Measurements from ENCODE around the gene ZBTB16.

Gene ZBTB16

DNA sequence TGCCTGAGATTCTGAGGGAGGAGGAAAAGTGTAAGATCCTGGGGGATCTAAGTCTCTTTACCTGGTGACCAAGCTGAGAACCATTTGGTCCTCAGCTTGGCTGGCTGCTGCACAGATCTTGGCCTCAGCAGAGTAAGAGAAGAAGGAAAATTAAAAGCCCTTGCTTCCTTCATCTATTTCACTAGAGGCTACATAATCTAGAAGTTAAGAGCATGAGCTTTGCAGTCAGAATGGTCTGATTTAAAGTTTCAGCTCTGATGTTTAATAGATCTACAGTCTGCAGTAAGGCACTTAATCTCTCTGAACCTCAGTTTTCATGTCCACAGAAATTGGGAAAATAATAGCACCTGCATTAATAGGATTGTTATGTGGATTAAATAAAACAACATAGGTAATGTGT lies 3.1 kb upstream of the ZBTB16 start:
- TF ChIP-seq, protein P1, sequence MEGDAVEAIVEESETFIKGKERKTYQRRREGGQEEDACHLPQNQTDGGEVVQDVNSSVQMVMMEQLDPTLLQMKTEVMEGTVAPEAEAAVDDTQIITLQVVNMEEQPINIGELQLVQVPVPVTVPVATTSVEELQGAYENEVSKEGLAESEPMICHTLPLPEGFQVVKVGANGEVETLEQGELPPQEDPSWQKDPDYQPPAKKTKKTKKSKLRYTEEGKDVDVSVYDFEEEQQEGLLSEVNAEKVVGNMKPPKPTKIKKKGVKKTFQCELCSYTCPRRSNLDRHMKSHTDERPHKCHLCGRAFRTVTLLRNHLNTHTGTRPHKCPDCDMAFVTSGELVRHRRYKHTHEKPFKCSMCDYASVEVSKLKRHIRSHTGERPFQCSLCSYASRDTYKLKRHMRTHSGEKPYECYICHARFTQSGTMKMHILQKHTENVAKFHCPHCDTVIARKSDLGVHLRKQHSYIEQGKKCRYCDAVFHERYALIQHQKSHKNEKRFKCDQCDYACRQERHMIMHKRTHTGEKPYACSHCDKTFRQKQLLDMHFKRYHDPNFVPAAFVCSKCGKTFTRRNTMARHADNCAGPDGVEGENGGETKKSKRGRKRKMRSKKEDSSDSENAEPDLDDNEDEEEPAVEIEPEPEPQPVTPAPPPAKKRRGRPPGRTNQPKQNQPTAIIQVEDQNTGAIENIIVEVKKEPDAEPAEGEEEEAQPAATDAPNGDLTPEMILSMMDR (conservative IDR thresholded peaks at IDR 0.05; ENCODE audit: control insufficient read depth, insufficient read depth, low read depth, low read length), result no peak

GRCh38 chr11:114057147-114057546 lies 2.4 kb upstream of the ZBTB16 start:
- TF ChIP-seq, protein P1 (conservative IDR thresholded peaks at IDR 0.05; ENCODE audit: control insufficient read depth, insufficient read depth, low read depth, low read length), result no peak
- H3K4me3 ChIP-seq (ENCODE audit: control insufficient read depth, low read depth, low read length), result no peak overlapping the region
- DNase-seq (ENCODE audit: low read depth), result no peak

More for the DNA sequence above, 3.1 kb upstream of the ZBTB16 start:
- DNase-seq (ENCODE audit: low read depth), result no peak
- no peak overlapping the region for H3K4me3 ChIP-seq (ENCODE audit: control insufficient read depth, low read depth, low read length)

DNA sequence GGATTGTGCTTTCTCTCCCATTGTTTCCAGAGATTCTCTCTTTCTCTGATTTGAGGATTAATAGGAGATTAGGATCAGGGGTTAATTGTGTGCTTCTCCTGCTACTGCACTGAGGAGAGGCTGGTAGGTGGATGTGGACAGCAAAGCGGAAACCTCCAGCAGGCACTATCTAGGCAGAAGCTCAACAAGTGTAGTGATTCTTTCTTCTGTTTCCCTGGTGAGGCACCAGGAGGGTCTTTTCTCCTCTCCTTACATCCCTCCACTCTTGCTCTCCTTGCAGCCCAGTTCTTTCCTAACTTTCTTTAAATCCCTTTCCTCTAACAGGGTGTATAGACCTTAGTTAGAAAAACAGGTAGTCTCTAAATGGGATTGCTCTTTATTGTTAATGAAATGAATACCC lies 1.9 kb upstream of the ZBTB16 start:
- TF ChIP-seq, protein P1 (conservative IDR thresholded peaks at IDR 0.05; ENCODE audit: control insufficient read depth, insufficient read depth, low read depth, low read length), result no peak
- no peak for DNase-seq (ENCODE audit: low read depth)
- H3K4me3 ChIP-seq (ENCODE audit: control insufficient read depth, low read depth, low read length), result no peak overlapping the region

- H3K4me3 ChIP-seq (ENCODE audit: control insufficient read depth, low read depth, low read length), result peak overlapping the region; percentile 61
- TF ChIP-seq, protein P1 (conservative IDR thresholded peaks at IDR 0.05; ENCODE audit: control insufficient read depth, insufficient read depth, low read depth, low read length), result no peak
- DNase-seq (ENCODE audit: low read depth), result peak; percentile 63
These were observed 1.3 kb upstream of the ZBTB16 start for GRCh38 chr11:114058026-114058706.

- H3K4me3 ChIP-seq (ENCODE audit: control insufficient read depth, low read depth, low read length), result peak overlapping the region; percentile 61
- DNase-seq (ENCODE audit: low read depth), result peak; percentile 25
- TF ChIP-seq, protein P1 (conservative IDR thresholded peaks at IDR 0.05; ENCODE audit: control insufficient read depth, insufficient read depth, low read depth, low read length), result no peak
These were observed 637 bp upstream of the ZBTB16 start for GRCh38 chr11:114058871-114059277.

- TF ChIP-seq, protein P1 (conservative IDR thresholded peaks at IDR 0.05; ENCODE audit: control insufficient read depth, insufficient read depth, low read depth, low read length), result no peak
- H3K4me3 ChIP-seq (ENCODE audit: control insufficient read depth, low read depth, low read length), result peak overlapping the region; percentile 87
- peak; percentile 50 for DNase-seq (ENCODE audit: low read depth)
These were observed 477 bp downstream of the ZBTB16 start for GRCh38 chr11:114059984-114060391.
